Kidney (tissue), 14 donors: ENCODE results near the gene NFATC2IP. TPM values are rescaled to one million over a fixed set of nuclear protein-coding genes. Genes with fewer than 3 reads are reported as not detected.

Experiments
- DNase-seq, 5 donors: peaks; one replicate each; pipeline ENCODE4 v3.0.0-alpha.2; 2013 to 2020
- FAIRE-seq: peaks from 2 replicates; lab custom pipeline; 2012; peaks lifted over from hg19 to GRCh38; lab: Jason Lieb, UNC
- H3K27ac ChIP-seq, 2 donors: one replicate each; pipeline ENCODE4 v1.7.0; 2013; ENCODE audit warnings: low read depth in 2 of 2, low read length in 2 of 2, inconsistent platforms in 1 of 2
- H3K27me3 ChIP-seq: one replicate; pipeline ENCODE4 v1.7.1; 2013; ENCODE audit warnings: low read length, inconsistent platforms; ENCODE audit not compliant: control insufficient read depth, insufficient read depth
- H3K36me3 ChIP-seq, 3 donors: one replicate each; pipeline versions ENCODE4 v1.7.0 to v1.7.1; 2013; ENCODE audit warnings: low read length in 3 of 3, control low read depth in 1 of 3, inconsistent platforms in 1 of 3; ENCODE audit not compliant: insufficient read depth in 3 of 3, control insufficient read depth in 2 of 3
- H3K4me1 ChIP-seq, 3 donors: one replicate each; pipeline versions ENCODE4 v1.7.0 to v1.7.1; 2013; ENCODE audit warnings: low read length in 3 of 3, inconsistent platforms in 1 of 3, low read depth in 1 of 3; ENCODE audit not compliant: control insufficient read depth in 2 of 3, insufficient read depth in 2 of 3
- H3K4me3 ChIP-seq, 3 donors: one replicate each; pipeline versions ENCODE4 v1.7.0 to v1.8.1; 2013; ENCODE audit warnings: low read length in 3 of 3, control low read depth in 1 of 3, inconsistent platforms in 1 of 3
- H3K9ac ChIP-seq, 3 donors: one replicate each; pipeline versions ENCODE4 v1.7.0 to v1.7.1; 2013; ENCODE audit warnings: low read length in 3 of 3, control low read depth in 1 of 3, inconsistent platforms in 1 of 3
- H3K9me3 ChIP-seq, 3 donors: one replicate each; pipeline versions ENCODE4 v1.7.0 to v1.7.1; 2013; ENCODE audit warnings: low read length in 3 of 3, control low read depth in 1 of 3, inconsistent platforms in 1 of 3; ENCODE audit not compliant: control insufficient read depth in 2 of 3, insufficient read depth in 1 of 3
- intact Hi-C: fragments of 100-400 bp; cut with DNase I; formaldehyde crosslinking; loops from one replicate; pipeline ENCODE4 v1.11.1; 2022
- polyA plus RNA-seq: library from polyadenylated mRNA; stranded (reverse); fragments of 350-450 nt; fragmentation: Illumina TruSeq; extraction: RNeasy Lipid Tissue Mini Kit (QIAGEN cat#74804); gene quantifications from one replicate; pipeline ENCODE4 v1.2.3, GENCODE V29; 2014; ENCODE audit warnings: low read depth, low replicate concordance; ENCODE audit not compliant: insufficient read depth
- total RNA-seq: library from RNA; stranded (reverse); fragmentation: NEBNext Ultra II Directional; extraction: Animal tissue kit (Norgen Biotek cat#: 25700); gene quantifications from one replicate; pipeline ENCODE4 v1.2.1, GENCODE V29; 2021
- TF ChIP-seq, protein P1 (sequence below): IDR thresholded peaks from 3 replicates; pipeline ENCODE4 v1.5.1; 2012; ENCODE audit warnings: mild to moderate bottlenecking, moderate library complexity, borderline replicate concordance; ENCODE audit not compliant: insufficient read depth; ENCODE audit errors: extremely low read depth
- donor health status: control.
- donor health status: control.
- donor health status: control.
- donor health status: control.
- donor health status: control.
- donor health status: DM: yes; HTN: yes; CAD: no.
- donor health status: Normal renal cell carcinoma (clear cell type).

The NFATC2IP gene
- total and polyA plus RNA-seq, 2 donors from 2014 or later: 8.9 to 31.0 TPM

DNA sequence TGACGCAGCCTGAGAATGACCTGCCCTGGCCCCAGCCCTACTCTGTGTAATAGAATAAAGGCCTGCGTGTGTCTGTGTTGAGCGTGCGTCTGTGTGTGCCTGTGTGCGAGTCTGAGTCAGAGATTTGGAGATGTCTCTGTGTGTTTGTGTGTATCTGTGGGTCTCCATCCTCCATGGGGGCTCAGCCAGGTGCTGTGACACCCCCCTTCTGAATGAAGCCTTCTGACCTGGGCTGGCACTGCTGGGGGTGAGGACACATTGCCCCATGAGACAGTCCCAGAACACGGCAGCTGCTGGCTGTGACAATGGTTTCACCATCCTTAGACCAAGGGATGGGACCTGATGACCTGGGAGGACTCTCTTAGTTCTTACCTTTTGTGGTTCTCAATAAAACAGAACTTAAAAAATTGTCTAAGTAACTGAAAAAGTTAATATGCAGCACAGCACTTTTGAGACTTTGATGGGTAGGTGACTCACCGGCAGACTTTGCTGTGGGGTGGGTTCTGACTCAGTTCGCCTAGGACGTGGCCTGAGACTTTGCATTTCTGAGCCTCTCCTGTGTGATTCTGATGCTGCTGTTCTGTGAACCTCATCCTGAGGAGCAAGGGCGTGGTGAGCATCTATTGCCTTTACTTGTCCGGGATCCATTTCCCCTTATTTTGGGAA is 39.8 kb downstream of the NFATC2IP start:
- Histone ChIP-seq H3K9ac (no peak overlapping the region), H3K4me1 (no peaks in the 10 kb centered on the region), H3K27me3 (no peaks in the 10 kb centered on the region), H3K27ac (no peak overlapping the region), H3K4me3 (no peak overlapping the region), H3K36me3 (peaks cover 4 to 15% (median 4%) of the 10 kb centered on the region in 3 donors), H3K9me3 (peaks cover 0 to 6% (median 3%) of the 10 kb centered on the region in 3 donors)
- DNase-seq (no peak), FAIRE-seq (no peak)
- intact Hi-C loops: no loop called here
- TF ChIP-seq, protein P1, sequence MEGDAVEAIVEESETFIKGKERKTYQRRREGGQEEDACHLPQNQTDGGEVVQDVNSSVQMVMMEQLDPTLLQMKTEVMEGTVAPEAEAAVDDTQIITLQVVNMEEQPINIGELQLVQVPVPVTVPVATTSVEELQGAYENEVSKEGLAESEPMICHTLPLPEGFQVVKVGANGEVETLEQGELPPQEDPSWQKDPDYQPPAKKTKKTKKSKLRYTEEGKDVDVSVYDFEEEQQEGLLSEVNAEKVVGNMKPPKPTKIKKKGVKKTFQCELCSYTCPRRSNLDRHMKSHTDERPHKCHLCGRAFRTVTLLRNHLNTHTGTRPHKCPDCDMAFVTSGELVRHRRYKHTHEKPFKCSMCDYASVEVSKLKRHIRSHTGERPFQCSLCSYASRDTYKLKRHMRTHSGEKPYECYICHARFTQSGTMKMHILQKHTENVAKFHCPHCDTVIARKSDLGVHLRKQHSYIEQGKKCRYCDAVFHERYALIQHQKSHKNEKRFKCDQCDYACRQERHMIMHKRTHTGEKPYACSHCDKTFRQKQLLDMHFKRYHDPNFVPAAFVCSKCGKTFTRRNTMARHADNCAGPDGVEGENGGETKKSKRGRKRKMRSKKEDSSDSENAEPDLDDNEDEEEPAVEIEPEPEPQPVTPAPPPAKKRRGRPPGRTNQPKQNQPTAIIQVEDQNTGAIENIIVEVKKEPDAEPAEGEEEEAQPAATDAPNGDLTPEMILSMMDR: no peak

- no peaks in the 10 kb centered on the region for H3K4me1 ChIP-seq
Measured at GRCh38 chr16:28991687-28992086, 41.0 kb downstream of the NFATC2IP start.

DNA sequence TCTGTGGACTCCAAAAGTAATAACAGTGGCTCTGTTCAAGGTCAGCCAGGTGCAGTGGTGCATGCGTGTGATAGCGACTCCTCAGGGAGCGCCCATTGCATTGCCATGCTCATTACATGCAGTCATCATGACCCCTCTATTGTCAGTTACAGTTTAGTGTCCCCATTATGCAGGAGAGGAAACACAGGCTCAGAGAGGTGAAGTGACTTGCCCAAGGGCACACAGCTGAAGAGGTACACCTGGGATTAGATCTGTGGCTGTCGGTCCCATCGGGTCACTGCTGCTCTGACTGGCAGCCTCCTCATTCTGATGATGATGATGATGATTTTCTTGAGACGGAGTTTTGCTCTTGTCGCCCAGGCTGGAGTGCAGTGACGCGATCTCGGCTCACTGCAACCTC is 41.8 kb downstream of the NFATC2IP start:
- Histone ChIP-seq H3K4me1 (no peaks in the 10 kb centered on the region), H3K36me3 (peaks cover 0 to 3% (median under 1%) of the 10 kb centered on the region in 3 donors), H3K9ac (no peak overlapping the region), H3K27ac (no peak overlapping the region), H3K9me3 (no peaks in the 10 kb centered on the region), H3K4me3 (no peak overlapping the region), H3K27me3 (no peaks in the 10 kb centered on the region)
- no peak for FAIRE-seq
- intact Hi-C loops: no loop called here
- DNase-seq: no peak
- TF ChIP-seq, protein P1: no peak

More at GRCh38 chr16:28991687-28992086, 41.0 kb downstream of the NFATC2IP start:
- Histone ChIP-seq H3K27ac (no peak overlapping the region), H3K36me3 (peaks cover 4 to 11% (median 4%) of the 10 kb centered on the region in 3 donors), H3K9me3 (peaks cover 0 to 6% (median 3%) of the 10 kb centered on the region in 3 donors), H3K9ac (no peak overlapping the region), H3K4me3 (no peak overlapping the region), H3K27me3 (no peaks in the 10 kb centered on the region)
- DNase-seq: no peak
- intact Hi-C loops: no loop called here
- no peak for FAIRE-seq
- TF ChIP-seq, protein P1: no peak
